22Rv1 (cell line): ENCODE measurements around the gene DDHD1.

Experiments used
- H3K27ac ChIP-seq: fragments of 450-650 bp; 2 replicates; pipeline ENCODE4 v1.5.1; 2017
- CTCF ChIP-seq: fragments of 450-650 bp; IDR thresholded peaks from 2 replicates; pipeline ENCODE4 v1.5.1; 2017; ENCODE audit warnings: mild to moderate bottlenecking
- ZFX ChIP-seq: fragments of 450-650 bp; IDR thresholded peaks from 2 replicates; pipeline ENCODE4 v1.6.1; 2017; ENCODE audit warnings: antibody characterized with exemption, borderline replicate concordance

DDHD1 gene

GRCh38 chr14:53035336-53036210, 117.5 kb downstream of the DDHD1 start:
- no peak for TF ChIP-seq ZFX
- no peak for TF ChIP-seq CTCF
- no peak overlapping the region for H3K27ac ChIP-seq

GRCh38 chr14:53034688-53035230, 118.4 kb downstream of the DDHD1 start:
- TF ChIP-seq ZFX = no peak

GRCh38 chr14:53034036-53034435, 119.1 kb downstream of the DDHD1 start:
- TF ChIP-seq ZFX = no peak
- no peak for TF ChIP-seq CTCF
- H3K27ac ChIP-seq = no peak overlapping the region

More at GRCh38 chr14:53034688-53035230, 118.4 kb downstream of the DDHD1 start:
- no peak overlapping the region for H3K27ac ChIP-seq

GRCh38 chr14:53032838-53033390, 120.2 kb downstream of the DDHD1 start:
- H3K27ac ChIP-seq = no peak overlapping the region
- TF ChIP-seq ZFX (no peak), CTCF (no peak)

- no peak overlapping the region for H3K27ac ChIP-seq
- TF ChIP-seq CTCF (no peak), ZFX (no peak)
Measured at GRCh38 chr14:53032161-53032803, 120.8 kb downstream of the DDHD1 start.

- no peak overlapping the region for H3K27ac ChIP-seq
- TF ChIP-seq ZFX = no peak
- no peak for TF ChIP-seq CTCF
Measured at GRCh38 chr14:53027562-53027961, 125.6 kb downstream of the DDHD1 start.

GRCh38 chr14:53027041-53027440, 126.1 kb downstream of the DDHD1 start:
- no peak overlapping the region for H3K27ac ChIP-seq
- no peak for TF ChIP-seq ZFX
- no peak for TF ChIP-seq CTCF
